GM13977 (cell line): ENCODE data around the gene CTSZ.

Source experiments
- DNase-seq: peaks from one replicate; pipeline ENCODE4 v3.0.0; 2012; ENCODE audit warnings: low spot score
- CTCF ChIP-seq: IDR thresholded peaks from 2 replicates; pipeline ENCODE4 v1.5.1; 2012; ENCODE audit warnings: mild to moderate bottlenecking, control low read depth; ENCODE audit not compliant: insufficient read depth; ENCODE audit errors: extremely low read depth, missing control alignments
- in situ Hi-C: fragments of 300-500 bp; cut with MboI; formaldehyde crosslinking; loops from one replicate; pipeline ENCODE4 v1.12.0; 2022; ENCODE audit warnings: low sequenced_read_pairs, low pct_unique_long_range_greater_than_20kb, mixed read lengths, inconsistent platforms; ENCODE audit not compliant: unreplicated experiment

The CTSZ gene

GRCh38 chr20:58945965-58946631 is 61.0 kb downstream of the CTSZ start:
- in situ Hi-C loops = no loop called here
- no peak for DNase-seq

More at GRCh38 chr20:58945965-58946631, 61.0 kb downstream of the CTSZ start:
- TF ChIP-seq CTCF = no peak
